Neutrophil (primary cell): ENCODE results near the gene RBM45.
"Not testable (repeated sequence)": the region's sequence is repeated elsewhere in the genome, so short reads cannot be mapped to it uniquely, and the experiment has no call there.

Experiments used
- H3K27ac ChIP-seq: fragments of 200-600 bp; sonication (generic); 2 replicates; pipeline ENCODE4 v1.5.1; 2016; ENCODE audit warnings: mild to moderate bottlenecking, moderate library complexity
- H3K27me3 ChIP-seq: fragments of 200-600 bp; sonication (generic); 2 replicates; pipeline ENCODE4 v1.6.0; 2016; ENCODE audit warnings: mild to moderate bottlenecking
- H3K36me3 ChIP-seq: fragments of 200-600 bp; sonication (generic); 2 replicates; pipeline ENCODE4 v1.5.1; 2017
- H3K4me1 ChIP-seq, 2 experiments: fragments of 200-600 bp in 1 of 2; sonication (generic) in 1 of 2; 1 replicate in 1 of 2; 2 replicates in 1 of 2; pipeline versions ENCODE4 v1.5.1 to v1.6.1; 2013 to 2016; ENCODE audit warnings: low read depth in 1 of 2, low read length in 1 of 2, mild to moderate bottlenecking in 1 of 2, moderate library complexity in 1 of 2; ENCODE audit not compliant: control insufficient read depth in 1 of 2, insufficient read depth in 1 of 2
- H3K4me3 ChIP-seq, 2 experiments: fragments of 200-600 bp in 1 of 2; sonication (generic) in 1 of 2; 1 replicate in 1 of 2; 2 replicates in 1 of 2; pipeline ENCODE4 v1.5.1; 2013 to 2016; ENCODE audit warnings: low read depth in 1 of 2, low read length in 1 of 2, mild to moderate bottlenecking in 1 of 2, moderate library complexity in 1 of 2
- H3K9me3 ChIP-seq: fragments of 200-600 bp; sonication (generic); 2 replicates; pipeline ENCODE4 v1.5.1; 2016
- CTCF ChIP-seq: fragments of 200-600 bp; sonication (generic); IDR thresholded peaks from 2 replicates; pipeline ENCODE4 v1.5.1; 2016; ENCODE audit warnings: antibody characterized with exemption

The RBM45 gene

GRCh38 chr2:178152977-178153376 is 40.7 kb downstream of the RBM45 start:
- TF ChIP-seq CTCF: no peak
- no peaks in the 10 kb centered on the region for H3K9me3 ChIP-seq
- H3K27me3 ChIP-seq: no peaks in the 10 kb centered on the region
- H3K4me3 ChIP-seq: no peak overlapping the region
- no peak overlapping the region for H3K27ac ChIP-seq
- no peaks in the 10 kb centered on the region for H3K36me3 ChIP-seq
- no peaks in the 10 kb centered on the region for H3K4me1 ChIP-seq

DNA sequence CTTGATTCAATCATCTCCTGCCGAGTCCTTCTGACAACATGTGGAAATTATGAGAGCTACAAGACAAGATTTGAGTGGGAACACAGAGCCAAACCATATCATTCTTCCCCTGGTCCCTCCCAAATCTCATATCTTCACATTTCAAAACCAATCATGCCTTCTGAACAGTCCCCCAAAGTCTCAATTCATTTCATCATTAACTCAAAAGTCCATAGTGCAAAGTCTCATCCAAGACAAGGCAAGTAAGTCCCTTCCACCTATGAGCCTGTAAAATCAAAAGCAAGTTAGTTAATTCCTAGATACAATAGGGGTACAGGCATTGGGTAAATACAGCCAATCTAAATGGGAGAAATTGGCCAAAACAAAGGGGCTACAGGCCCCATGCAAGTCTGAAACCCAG is 41.6 kb downstream of the RBM45 start:
- H3K4me3 ChIP-seq, H3K27ac ChIP-seq, H3K36me3 ChIP-seq: not testable (repeated sequence)

GRCh38 chr2:178155524-178155923 is 43.3 kb downstream of the RBM45 start:
- H3K4me1 ChIP-seq: no peaks in the 10 kb centered on the region
- H3K36me3 ChIP-seq: no peaks in the 10 kb centered on the region
- H3K27ac ChIP-seq: no peak overlapping the region
- H3K27me3 ChIP-seq: no peaks in the 10 kb centered on the region
- no peaks in the 10 kb centered on the region for H3K9me3 ChIP-seq
- H3K4me3 ChIP-seq: no peak overlapping the region
- no peak for TF ChIP-seq CTCF

More for the DNA sequence above, 41.6 kb downstream of the RBM45 start:
- not testable (repeated sequence) for H3K9me3 ChIP-seq, H3K27me3 ChIP-seq, H3K4me1 ChIP-seq

DNA sequence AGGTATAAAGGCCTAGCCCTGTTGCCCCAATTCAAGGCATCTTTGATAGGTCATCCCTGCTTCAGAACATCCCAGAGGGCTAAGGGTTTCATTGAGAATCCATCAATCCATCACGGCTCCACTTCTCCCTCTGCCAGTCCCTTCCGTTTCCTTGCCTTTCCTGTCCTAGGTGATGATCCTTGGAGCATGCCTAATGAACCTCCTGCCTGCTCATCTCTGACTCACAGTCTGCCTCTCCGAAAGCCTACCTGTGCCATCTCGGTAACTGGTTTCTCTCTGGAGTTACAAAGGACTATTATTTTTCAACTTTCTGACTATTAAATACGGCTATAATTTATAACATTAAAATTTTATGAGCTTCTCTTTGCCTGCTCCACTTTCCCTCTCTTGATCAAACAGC is 45.3 kb downstream of the RBM45 start:
- Histone ChIP-seq H3K36me3 (no peaks in the 10 kb centered on the region), H3K4me3 (no peak overlapping the region)

GRCh38 chr2:178159966-178160365 is 47.7 kb downstream of the RBM45 start:
- TF ChIP-seq CTCF: no peak
- H3K4me1 ChIP-seq: no peaks in the 10 kb centered on the region
- no peaks in the 10 kb centered on the region for H3K36me3 ChIP-seq
- no peak overlapping the region for H3K27ac ChIP-seq
- no peak overlapping the region for H3K4me3 ChIP-seq
- no peaks in the 10 kb centered on the region for H3K9me3 ChIP-seq
- no peaks in the 10 kb centered on the region for H3K27me3 ChIP-seq

More for the DNA sequence above, 45.3 kb downstream of the RBM45 start:
- no peak for TF ChIP-seq CTCF
- Histone ChIP-seq H3K27ac (no peak overlapping the region), H3K4me1 (no peaks in the 10 kb centered on the region), H3K27me3 (no peaks in the 10 kb centered on the region), H3K9me3 (no peaks in the 10 kb centered on the region)

- no peak for TF ChIP-seq CTCF
- no peaks in the 10 kb centered on the region for H3K27me3 ChIP-seq
- H3K4me1 ChIP-seq: no peaks in the 10 kb centered on the region
- no peak overlapping the region for H3K4me3 ChIP-seq
- H3K9me3 ChIP-seq: no peaks in the 10 kb centered on the region
- H3K27ac ChIP-seq: no peak overlapping the region
- H3K36me3 ChIP-seq: no peaks in the 10 kb centered on the region
Observed at GRCh38 chr2:178160601-178161000, 48.4 kb downstream of the RBM45 start.
